CD4-positive, alpha-beta T cell (primary cell): Measurements from ENCODE around the gene ACTRT2. TPM values are rescaled to one million over a fixed set of nuclear protein-coding genes. Genes with fewer than 3 reads are reported as not detected.

Experiments used
- ATAC-seq: fragments of 200-7000 bp; cut with Tn5 transposase; one replicate; pipeline ENCODE4 v1.10.0; 2022; ENCODE audit warnings: mild to moderate bottlenecking; ENCODE audit not compliant: poor library complexity
- CTCF ChIA-PET: fragments of 350-600 bp; sonication (Branson Sonifier 250); formaldehyde crosslinking; loops from one replicate; lab custom pipeline; 2021; ENCODE audit warnings: antibody characterized with exemption, inconsistent platforms; lab: Charles Lee
- POLR2A ChIA-PET: fragments of 350-600 bp; sonication (Branson Sonifier 250); formaldehyde crosslinking; loops from one replicate; lab custom pipeline; 2021; ENCODE audit warnings: antibody characterized with exemption, inconsistent platforms; lab: Charles Lee
- DNase-seq, 14 experiments: peaks; one replicate each; pipeline ENCODE4 v3.0.0-alpha.2; 2013 to 2020; ENCODE audit warnings: mixed read lengths in 2 of 14
- H3K27ac ChIP-seq, 2 donors: one replicate each; pipeline versions ENCODE4 v1.5.1 to v1.7.0; 2013; ENCODE audit warnings: low read length in 2 of 2, low read depth in 1 of 2, mild to moderate bottlenecking in 1 of 2
- H3K27me3 ChIP-seq, 2 experiments: 1 replicate in 1 of 2; 2 replicates in 1 of 2; pipeline versions ENCODE4 v1.6.1 to v1.7.0; 2013; ENCODE audit warnings: low read length in 2 of 2, control low read depth in 1 of 2, mild to moderate bottlenecking in 1 of 2, moderate library complexity in 1 of 2; ENCODE audit not compliant: insufficient read depth in 2 of 2, control insufficient read depth in 1 of 2
- H3K36me3 ChIP-seq: one replicate; pipeline ENCODE4 v1.6.1; 2013; ENCODE audit warnings: low read length, control low read depth; ENCODE audit not compliant: insufficient read depth
- H3K4me1 ChIP-seq: one replicate; pipeline ENCODE4 v1.6.1; 2013; ENCODE audit warnings: low read length, control low read depth; ENCODE audit not compliant: insufficient read depth
- H3K4me3 ChIP-seq: one replicate; pipeline ENCODE4 v1.5.1; 2013; ENCODE audit warnings: mild to moderate bottlenecking, low read length, moderate library complexity
- H3K9me3 ChIP-seq, 2 experiments: 1 replicate in 1 of 2; 2 replicates in 1 of 2; pipeline versions ENCODE4 v1.6.1 to v1.7.0; 2013; ENCODE audit warnings: low read length in 2 of 2, mild to moderate bottlenecking in 2 of 2, control low read depth in 1 of 2, moderate library complexity in 1 of 2; ENCODE audit not compliant: control insufficient read depth in 1 of 2, insufficient read depth in 1 of 2
- H3K27ac Mint-ChIP-seq: one replicate; pipeline ENCODE4 v1.8.0; 2020; ENCODE audit warnings: mixed read lengths
- H3K27me3 Mint-ChIP-seq: one replicate; pipeline ENCODE4 v1.8.0; 2021; ENCODE audit warnings: mixed read lengths
- H3K36me3 Mint-ChIP-seq: one replicate; pipeline ENCODE4 v1.8.0; 2021; ENCODE audit warnings: low read depth, mixed read lengths
- H3K4me1 Mint-ChIP-seq: one replicate; pipeline ENCODE4 v1.8.0; 2021; ENCODE audit warnings: low read depth, mixed read lengths
- H3K4me3 Mint-ChIP-seq: one replicate; pipeline ENCODE4 v1.8.0; 2020; ENCODE audit warnings: mild to moderate bottlenecking, mixed read lengths
- H3K9me3 Mint-ChIP-seq: one replicate; pipeline ENCODE4 v1.8.0; 2020; ENCODE audit warnings: mixed read lengths
- intact Hi-C, 2 experiments: fragments of 100-400 bp; cut with DNase I in 1 of 2; cut with micrococcal nuclease in 1 of 2; formaldehyde crosslinking; loops; one replicate each; pipeline versions ENCODE4 v1.15.1 to v1.9.0; 2023 to 2025; cut with DNase I, micrococcal nuclease
- total RNA-seq, 174 experiments: library from RNA in 2 of 174; stranded (reverse) in 2 of 174; gene quantifications; one replicate each; pipeline ENCODE4 v1.2.3 and lab custom pipeline; 2021 to 2026
- TF ChIP-seq, protein P1 (sequence below): fragments of 200-600 bp; IDR thresholded peaks from one replicate; pipeline ENCODE4 v1.8.0; 2022; ENCODE audit warnings: antibody characterized with exemption, mild to moderate bottlenecking

Gene ACTRT2
- total RNA-seq, 2 experiments from 2014 or later, result not detected

GRCh38 chr1:3001471-3002348 is 19.6 kb upstream of the ACTRT2 start:
- Histone ChIP-seq H3K27ac (no peak overlapping the region), H3K36me3 (no peaks in the 10 kb centered on the region), H3K4me3 (no peak overlapping the region), H3K9me3 (peaks cover 0 to 20% of the 10 kb centered on the region in 2 experiments), H3K27me3 (peaks cover 5 to 9% of the 10 kb centered on the region in 2 experiments), H3K4me1 (no peaks in the 10 kb centered on the region)
- H3K36me3 Mint-ChIP-seq, result no peaks in the 10 kb centered on the region
- H3K27ac Mint-ChIP-seq, result no peak overlapping the region
- H3K27me3 Mint-ChIP-seq, result peaks cover 22% of the 10 kb centered on the region
- TF ChIP-seq, protein P1, sequence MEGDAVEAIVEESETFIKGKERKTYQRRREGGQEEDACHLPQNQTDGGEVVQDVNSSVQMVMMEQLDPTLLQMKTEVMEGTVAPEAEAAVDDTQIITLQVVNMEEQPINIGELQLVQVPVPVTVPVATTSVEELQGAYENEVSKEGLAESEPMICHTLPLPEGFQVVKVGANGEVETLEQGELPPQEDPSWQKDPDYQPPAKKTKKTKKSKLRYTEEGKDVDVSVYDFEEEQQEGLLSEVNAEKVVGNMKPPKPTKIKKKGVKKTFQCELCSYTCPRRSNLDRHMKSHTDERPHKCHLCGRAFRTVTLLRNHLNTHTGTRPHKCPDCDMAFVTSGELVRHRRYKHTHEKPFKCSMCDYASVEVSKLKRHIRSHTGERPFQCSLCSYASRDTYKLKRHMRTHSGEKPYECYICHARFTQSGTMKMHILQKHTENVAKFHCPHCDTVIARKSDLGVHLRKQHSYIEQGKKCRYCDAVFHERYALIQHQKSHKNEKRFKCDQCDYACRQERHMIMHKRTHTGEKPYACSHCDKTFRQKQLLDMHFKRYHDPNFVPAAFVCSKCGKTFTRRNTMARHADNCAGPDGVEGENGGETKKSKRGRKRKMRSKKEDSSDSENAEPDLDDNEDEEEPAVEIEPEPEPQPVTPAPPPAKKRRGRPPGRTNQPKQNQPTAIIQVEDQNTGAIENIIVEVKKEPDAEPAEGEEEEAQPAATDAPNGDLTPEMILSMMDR, result no peak
- no peaks in the 10 kb centered on the region for H3K4me1 Mint-ChIP-seq
- ATAC-seq, result no peak
- intact Hi-C loops, result no loop called here
- H3K4me3 Mint-ChIP-seq, result no peak overlapping the region
- H3K9me3 Mint-ChIP-seq, result peaks cover 2% of the 10 kb centered on the region
- ChIA-PET CTCF (no interaction called here), POLR2A (no interaction called here)
- no peak for DNase-seq

DNA sequence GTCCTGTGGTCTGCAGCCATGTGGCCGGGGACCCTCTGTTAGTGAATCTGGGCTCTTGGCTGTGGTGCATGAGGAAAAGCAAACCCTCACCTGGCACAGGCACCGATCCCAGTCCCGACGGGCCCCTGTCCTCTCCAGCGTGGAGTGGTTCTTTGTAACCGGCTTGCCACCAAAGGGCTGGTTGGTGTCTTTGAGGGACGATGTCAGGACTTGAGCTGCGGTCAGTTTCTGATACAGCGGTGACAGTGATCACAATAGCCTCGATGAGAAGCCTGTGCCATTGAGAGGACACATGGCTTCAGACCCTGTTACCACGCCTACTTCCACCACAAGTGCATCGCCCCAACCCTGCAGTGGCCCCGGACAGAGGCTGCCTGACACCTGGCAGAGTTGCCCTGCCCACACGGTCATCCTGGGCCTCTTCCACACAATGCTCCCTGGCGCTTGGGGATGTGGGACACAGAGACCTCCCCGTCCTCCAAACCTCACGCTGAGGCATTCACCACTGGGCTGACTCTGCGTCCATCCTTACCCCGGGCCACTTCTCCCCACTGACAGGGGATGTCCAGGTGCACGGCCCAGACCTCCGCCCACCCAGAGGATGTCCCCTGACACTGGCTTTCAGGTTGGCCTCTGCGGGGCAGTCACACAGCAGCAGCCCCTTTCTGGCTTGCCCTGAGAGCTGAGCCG is 18.8 kb upstream of the ACTRT2 start:
- no peaks in the 10 kb centered on the region for H3K4me1 Mint-ChIP-seq
- peak in 1 of 14 experiments; percentile 27 for DNase-seq
- H3K27me3 Mint-ChIP-seq, result peaks cover 23% of the 10 kb centered on the region
- ChIA-PET POLR2A (no interaction called here), CTCF (no interaction called here)
- Histone ChIP-seq H3K27me3 (peaks cover 5 to 9% of the 10 kb centered on the region in 2 experiments), H3K4me3 (no peak overlapping the region), H3K4me1 (no peaks in the 10 kb centered on the region), H3K36me3 (no peaks in the 10 kb centered on the region), H3K9me3 (peaks cover 6 to 25% of the 10 kb centered on the region in 2 experiments), H3K27ac (no peak overlapping the region)
- H3K36me3 Mint-ChIP-seq, result no peaks in the 10 kb centered on the region
- no peak overlapping the region for H3K4me3 Mint-ChIP-seq
- no peak overlapping the region for H3K27ac Mint-ChIP-seq
- TF ChIP-seq, protein P1, result no peak
- no peak for ATAC-seq
- intact Hi-C loops, result no loop called here
- peaks cover 5% of the 10 kb centered on the region for H3K9me3 Mint-ChIP-seq

GRCh38 chr1:3003039-3003940 is 18.0 kb upstream of the ACTRT2 start:
- peaks cover 5% of the 10 kb centered on the region for H3K9me3 Mint-ChIP-seq
- DNase-seq, result no peak
- Histone ChIP-seq H3K27me3 (peaks cover 5 to 9% of the 10 kb centered on the region in 2 experiments), H3K36me3 (no peaks in the 10 kb centered on the region), H3K4me3 (no peak overlapping the region), H3K9me3 (peaks cover 14 to 31% of the 10 kb centered on the region in 2 experiments), H3K4me1 (no peaks in the 10 kb centered on the region), H3K27ac (no peak overlapping the region)
- H3K27me3 Mint-ChIP-seq, result peaks cover 27% of the 10 kb centered on the region
- CTCF ChIA-PET, result no interaction called here
- H3K4me3 Mint-ChIP-seq, result no peak overlapping the region
- no peak overlapping the region for H3K27ac Mint-ChIP-seq
- TF ChIP-seq, protein P1, result no peak
- POLR2A ChIA-PET, result no interaction called here
- no peaks in the 10 kb centered on the region for H3K4me1 Mint-ChIP-seq
- intact Hi-C loops, result no loop called here
- ATAC-seq, result no peak
- H3K36me3 Mint-ChIP-seq, result no peaks in the 10 kb centered on the region
